GM23338 (cell line): ENCODE measurements around the gene TMEM250. TPM values are rescaled to one million over a fixed set of nuclear protein-coding genes. Genes with fewer than 3 reads are reported as not detected.
"Not testable (repeated sequence)": the region's sequence is repeated elsewhere in the genome, so short reads cannot be mapped to it uniquely, and the experiment has no call there.

Experiments
- ATAC-seq: fragments of 200-7000 bp; cut with Tn5 transposase; 3 replicates; pipeline ENCODE4 v1.9.1; 2020
- DNase-seq: peaks from one replicate; pipeline ENCODE4 v3.0.0-alpha.2; 2015; ENCODE audit warnings: low spot score
- H2AFZ ChIP-seq: fragments of 200-600 bp; sonication (generic); 2 replicates; pipeline ENCODE4 v1.8.0; 2016; ENCODE audit warnings: antibody characterized with exemption, mild to moderate bottlenecking, moderate library complexity
- H3F3A ChIP-seq: fragments of 200-600 bp; sonication (generic); replicated peaks from 2 replicates; pipeline ENCODE4 v1.8.0; 2017; ENCODE audit warnings: antibody characterized with exemption, mixed run types, low read depth
- H3K27ac ChIP-seq: fragments of 200-600 bp; sonication (generic); 2 replicates; pipeline ENCODE4 v1.6.1; 2016; ENCODE audit warnings: low read depth
- H3K27me3 ChIP-seq: fragments of 200-600 bp; sonication (generic); 2 replicates; pipeline ENCODE4 v1.8.0; 2016; ENCODE audit warnings: mild to moderate bottlenecking, mixed run types, moderate library complexity; ENCODE audit not compliant: insufficient read depth
- H3K36me3 ChIP-seq: fragments of 200-600 bp; sonication (generic); 2 replicates; pipeline ENCODE4 v1.8.0; 2016; ENCODE audit warnings: mild to moderate bottlenecking; ENCODE audit not compliant: insufficient read depth
- H3K4me1 ChIP-seq: fragments of 200-600 bp; sonication (generic); 2 replicates; pipeline ENCODE4 v1.8.0; 2016; ENCODE audit warnings: mild to moderate bottlenecking, moderate library complexity; ENCODE audit not compliant: insufficient read depth
- H3K4me2 ChIP-seq: fragments of 200-600 bp; sonication (generic); 2 replicates; pipeline ENCODE4 v1.7.1; 2017; ENCODE audit warnings: mixed run types
- H3K4me3 ChIP-seq: fragments of 200-600 bp; sonication (generic); 2 replicates; pipeline ENCODE4 v1.6.1; 2016; ENCODE audit warnings: mixed run types
- H3K79me2 ChIP-seq: fragments of 200-600 bp; sonication (generic); replicated peaks from 2 replicates; pipeline ENCODE4 v1.8.0; 2017; ENCODE audit warnings: mild to moderate bottlenecking; ENCODE audit not compliant: insufficient read depth
- H3K9me2 ChIP-seq: fragments of 200-600 bp; sonication (generic); 2 replicates; pipeline ENCODE4 v1.8.0; 2017; ENCODE audit not compliant: insufficient read depth
- H4K20me1 ChIP-seq: fragments of 200-600 bp; sonication (generic); replicated peaks from 2 replicates; pipeline ENCODE4 v1.8.0; 2017; ENCODE audit warnings: mild to moderate bottlenecking; ENCODE audit not compliant: insufficient read depth
- H3K27ac Mint-ChIP-seq: 2 replicates; pipeline ENCODE4 v1.8.0; 2020; ENCODE audit warnings: inconsistent platforms, mild to moderate bottlenecking, moderate library complexity, mixed read lengths
- H3K27me3 Mint-ChIP-seq: 3 replicates; pipeline ENCODE4 v1.8.0; 2022; ENCODE audit warnings: low read depth, mild to moderate bottlenecking, moderate library complexity, mixed read lengths, inconsistent platforms; ENCODE audit not compliant: insufficient read depth, poor library complexity
- H3K36me3 Mint-ChIP-seq: 3 replicates; pipeline ENCODE4 v1.8.0; 2021; ENCODE audit warnings: low read depth, mild to moderate bottlenecking, inconsistent platforms, moderate library complexity, mixed read lengths
- H3K4me1 Mint-ChIP-seq: 3 replicates; pipeline ENCODE4 v1.8.0; 2020; ENCODE audit warnings: mild to moderate bottlenecking, inconsistent platforms, mixed read lengths
- H3K4me3 Mint-ChIP-seq: 3 replicates; pipeline ENCODE4 v1.8.0; 2021; ENCODE audit warnings: moderate library complexity, mild to moderate bottlenecking, inconsistent platforms, mixed read lengths
- H3K9me3 Mint-ChIP-seq: 3 replicates; pipeline ENCODE4 v1.8.0; 2020; ENCODE audit warnings: moderate library complexity, mild to moderate bottlenecking, inconsistent platforms, mixed read lengths
- CREB1 ChIP-seq: fragments of 250-450 bp; sonication (Bioruptor Pico); IDR thresholded peaks from 2 replicates; pipeline ENCODE4 v1.5.0; 2020; ENCODE audit warnings: low read depth, mild to moderate bottlenecking, moderate library complexity
- CTCF ChIP-seq, 2 experiments: fragments of 200-600 bp in 1 of 2; sonication (generic) in 1 of 2; conservative IDR thresholded peaks; 2 replicates each; pipeline versions ENCODE4 v1.5.1 to v1.6.1; 2016 to 2017; ENCODE audit warnings: antibody characterized with exemption in 2 of 2, low read depth in 2 of 2, mild to moderate bottlenecking in 2 of 2, moderate library complexity in 1 of 2
- EZH2 ChIP-seq: fragments of 200-600 bp; sonication (generic); IDR thresholded peaks from one replicate; pipeline ENCODE4 v1.8.0; 2017; ENCODE audit warnings: antibody characterized with exemption, mild to moderate bottlenecking, low read depth; ENCODE audit not compliant: unreplicated experiment
- EZH2phosphoT487 ChIP-seq: fragments of 200-600 bp; sonication (generic); IDR thresholded peaks from one replicate; pipeline ENCODE4 v1.8.1; 2018; ENCODE audit warnings: antibody characterized with exemption; ENCODE audit not compliant: unreplicated experiment
- JUNB ChIP-seq: IDR thresholded peaks from one replicate; pipeline ENCODE4 v1.6.1; 2016; ENCODE audit warnings: antibody characterized with exemption; ENCODE audit not compliant: unreplicated experiment
- POLR2AphosphoS5 ChIP-seq: IDR thresholded peaks from 2 replicates; pipeline ENCODE4 v1.6.1; 2016; ENCODE audit warnings: antibody characterized with exemption, low read depth
- REST ChIP-seq: IDR thresholded peaks from one replicate; pipeline ENCODE4 v1.6.1; 2018; ENCODE audit warnings: antibody characterized with exemption; ENCODE audit not compliant: unreplicated experiment
- ZNF114 ChIP-seq: fragments of 250-450 bp; sonication (Bioruptor Pico); IDR thresholded peaks from 2 replicates; pipeline ENCODE4 v1.5.0; 2020; ENCODE audit warnings: mild to moderate bottlenecking, moderate library complexity
- polyA plus RNA-seq: library from polyadenylated mRNA; unstranded; fragments of >200 nt; fragmentation: Nextera tagmentation; extraction: Ambion mirVana; gene quantifications from 2 replicates; pipeline ENCODE4 v1.2.1, GENCODE V29; 2016
- total RNA-seq: library from RNA; depleted of rRNA; stranded (reverse); fragments of >200 nt; shearing (Covaris generic); gene quantifications from 2 replicates; pipeline ENCODE4 v1.2.3, GENCODE V29; 2014

TMEM250 gene
- total and polyA plus RNA-seq, 2 experiments from 2014 or later, result 12.2 to 39.2 TPM

GRCh38 chr9:136103651-136104487 is 14.8 kb downstream of the TMEM250 start (continued):
- no peak for TF ChIP-seq EZH2

GRCh38 chr9:136101615-136102074 is 17.0 kb downstream of the TMEM250 start:
- not testable (repeated sequence) for H4K20me1 ChIP-seq, H3K9me3 Mint-ChIP-seq, H3K27me3 ChIP-seq, H3K4me3 ChIP-seq, H3K79me2 ChIP-seq, H3F3A ChIP-seq, H3K36me3 Mint-ChIP-seq, H3K9me2 ChIP-seq, DNase-seq, ATAC-seq, H3K4me3 Mint-ChIP-seq, H3K27ac ChIP-seq, H3K36me3 ChIP-seq, H2AFZ ChIP-seq, H3K27ac Mint-ChIP-seq, H3K4me2 ChIP-seq
- Mint-ChIP-seq H3K4me1 (peaks cover 46% of the 10 kb centered on the region), H3K27me3 (peaks cover 29% of the 10 kb centered on the region)
- H3K4me1 ChIP-seq, result peaks cover 37% of the 10 kb centered on the region

- peak; percentile 56 for ATAC-seq
- Histone ChIP-seq H3K27me3 (peaks cover 12% of the 10 kb centered on the region), H3F3A (no peaks in the 10 kb centered on the region; the same call in 1 of the 2 replicates), H3K4me2 (peak overlapping the region; percentile 32; the same call in 1 of the 2 replicates), H2AFZ (no peak overlapping the region), H4K20me1 (no peaks in the 10 kb centered on the region), H3K4me1 (peaks cover 30% of the 10 kb centered on the region), H3K9me2 (no peaks in the 10 kb centered on the region), H3K79me2 (no peaks in the 10 kb centered on the region), H3K36me3 (no peaks in the 10 kb centered on the region), H3K27ac (no peak overlapping the region), H3K4me3 (peak overlapping the region; percentile 10; the same call in 1 of the 2 replicates)
- Mint-ChIP-seq H3K36me3 (no peaks in the 10 kb centered on the region), H3K4me3 (no peak overlapping the region), H3K9me3 (no peaks in the 10 kb centered on the region), H3K27me3 (peaks cover 35% of the 10 kb centered on the region), H3K27ac (no peak overlapping the region), H3K4me1 (peaks cover 41% of the 10 kb centered on the region)
- DNase-seq, result peak; percentile 80
- TF ChIP-seq POLR2AphosphoS5 (no peak), CREB1 (no peak), REST (no peak), ZNF114 (CRISPR knock-in tag) (no peak), JUNB (no peak), CTCF (conservative IDR thresholded peaks at IDR 0.05; ENCODE audit: low read depth in 2 of 2) (no peak), EZH2phosphoT487 (no peak)
These were observed 17.7 kb downstream of the TMEM250 start for GRCh38 chr9:136100700-136101614.
